ENCODE measurements around the gene CADPS.
A peak's percentile ranks its signal among the peaks of the same experiment; 100 is the strongest.

The CADPS gene

DNA sequence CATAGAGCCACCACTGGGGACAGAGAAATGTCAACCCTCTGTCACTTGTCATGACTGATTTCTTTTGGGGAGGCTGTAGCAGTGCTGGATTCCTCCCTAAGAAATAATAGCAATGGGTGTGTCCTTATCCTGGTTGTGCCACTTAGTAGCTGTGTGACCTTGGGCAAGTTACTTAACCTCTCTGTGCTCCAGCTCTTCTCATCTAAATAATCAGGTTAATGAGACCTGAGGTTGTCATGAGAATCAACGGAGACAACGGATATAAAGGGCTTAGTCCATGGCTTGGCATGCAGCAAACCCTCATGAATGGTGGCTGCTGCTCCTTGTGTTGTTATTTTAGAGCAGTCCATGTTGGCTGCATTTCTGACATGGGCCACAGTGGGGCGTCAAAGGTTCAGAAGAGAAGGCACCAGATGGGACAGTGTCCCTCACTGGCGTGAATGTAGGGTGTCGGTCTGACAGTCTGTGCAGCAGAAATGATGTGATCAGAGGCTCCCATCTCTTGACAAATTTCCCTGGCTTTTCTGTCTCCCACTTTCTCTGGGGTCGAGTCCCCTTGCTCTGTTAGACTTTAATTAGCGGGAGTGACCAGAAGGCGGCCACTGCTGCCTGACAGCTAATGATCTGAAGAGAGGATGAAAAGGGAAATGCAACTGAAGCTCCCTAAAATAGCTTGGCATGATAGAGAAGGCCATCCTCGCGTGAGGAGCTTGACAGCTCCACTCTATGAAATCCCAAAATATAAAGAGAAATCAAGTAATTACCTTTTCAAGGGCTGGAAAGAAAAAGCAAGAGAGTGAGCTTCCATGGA is 209.4 kb downstream of the CADPS start:
- peak; percentile 28 to 48 for DNase-seq
- TF ChIP-seq GATA1 (IDR thresholded peaks at IDR 0.05; ENCODE audit: low read depth, low read length) (no peak), POLR2A (IDR thresholded peaks at IDR 0.05; ENCODE audit: low read length) (no peak)

DNA sequence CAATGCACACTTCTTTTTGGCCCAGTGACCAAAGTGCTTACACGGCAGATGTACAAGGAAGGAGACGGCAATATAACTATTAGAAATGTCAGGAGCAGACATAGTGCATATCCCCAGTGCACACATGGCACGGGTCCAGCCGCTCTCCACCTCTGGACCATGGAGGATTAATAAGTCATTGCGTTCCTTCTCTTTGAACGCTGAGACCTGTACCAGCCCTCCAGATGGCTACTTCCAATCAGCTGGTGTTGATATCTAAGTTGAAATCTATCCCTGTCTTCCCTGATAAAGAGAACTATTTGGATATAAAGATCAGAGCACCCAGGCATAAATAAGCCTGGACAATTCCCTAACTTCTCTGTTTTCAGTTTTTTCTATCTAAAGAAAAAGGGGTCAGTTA is 212.5 kb downstream of the CADPS start:
- TF ChIP-seq POLR2A (IDR thresholded peaks at IDR 0.05; ENCODE audit: low read length) (no peak), GATA1 (IDR thresholded peaks at IDR 0.05; ENCODE audit: low read depth, low read length) (no peak)
- no peak for DNase-seq

DNA sequence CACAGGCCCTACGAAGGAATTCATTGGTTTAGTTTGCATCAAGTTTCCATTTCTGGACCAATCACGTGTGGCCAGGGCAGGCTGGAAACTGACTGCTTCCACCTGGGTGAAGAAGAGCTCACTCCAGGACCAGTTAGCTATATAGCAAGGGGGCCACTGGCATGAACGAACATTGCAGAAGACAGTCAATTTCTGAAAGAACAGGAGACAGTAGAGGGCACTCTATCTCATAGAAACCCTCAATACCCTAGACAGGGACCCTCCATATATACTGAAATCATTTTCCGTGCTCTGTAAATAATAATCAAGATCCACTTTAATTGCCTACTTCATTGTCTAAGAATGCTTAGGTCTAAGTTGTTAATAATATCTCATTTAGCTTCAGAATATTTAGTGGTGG is 215.6 kb downstream of the CADPS start:
- TF ChIP-seq GATA1 (IDR thresholded peaks at IDR 0.05; ENCODE audit: low read depth, low read length) (no peak), POLR2A (IDR thresholded peaks at IDR 0.05; ENCODE audit: low read length) (no peak)
- no peak for DNase-seq

DNA sequence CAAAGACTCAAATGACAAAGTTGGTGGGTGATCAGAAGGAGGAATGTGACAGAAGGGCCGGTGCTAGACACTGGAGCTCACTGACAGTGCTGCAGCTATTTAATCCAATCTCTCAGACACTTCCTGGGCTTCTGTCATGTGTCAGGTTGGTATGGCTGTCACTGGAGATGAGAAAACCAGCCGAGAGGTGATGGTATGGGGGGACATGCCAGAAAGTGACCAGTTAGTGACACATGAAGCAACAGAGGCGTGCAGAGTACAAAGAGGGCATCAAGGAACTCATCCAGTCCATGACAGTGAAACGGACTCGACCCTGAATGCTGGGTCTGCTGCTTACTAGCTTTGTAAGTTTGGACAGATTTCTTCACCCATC is 219.5 kb downstream of the CADPS start:
- no peak for TF ChIP-seq POLR2A (IDR thresholded peaks at IDR 0.05; ENCODE audit: low read length)
- TF ChIP-seq GATA1 (IDR thresholded peaks at IDR 0.05; ENCODE audit: low read depth, low read length): no peak
- DNase-seq: no peak

DNA sequence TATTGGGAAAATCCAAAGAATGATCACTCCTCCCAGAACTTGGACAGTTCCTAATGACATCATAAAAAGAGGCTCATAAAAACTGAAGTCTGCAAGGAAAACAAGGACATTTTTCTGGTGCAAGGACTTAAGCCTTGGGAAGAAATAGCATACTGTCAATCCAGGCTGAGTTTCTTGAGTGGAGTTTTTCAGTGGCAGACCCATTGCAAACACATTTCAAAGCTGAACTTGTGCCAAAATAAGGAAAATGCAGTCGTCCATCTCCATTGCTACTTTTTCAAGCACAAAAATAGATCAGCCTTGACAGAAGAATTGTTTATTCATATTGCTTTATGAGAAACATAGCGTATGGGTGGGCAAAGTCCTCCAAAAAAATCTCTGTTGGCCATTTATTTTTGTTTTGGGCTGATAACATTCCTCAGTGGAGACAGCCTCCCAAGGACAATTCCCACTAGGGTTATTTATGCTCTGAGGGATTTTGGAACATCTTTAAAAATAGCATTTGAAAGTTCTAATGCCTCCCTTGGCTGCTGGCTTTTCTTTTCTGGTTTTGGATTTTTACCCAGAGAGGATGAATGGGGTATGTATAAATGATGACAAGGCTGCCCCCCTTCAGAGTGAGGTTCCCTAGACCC is 220.0 kb downstream of the CADPS start:
- DNase-seq: no peak
- no peak for TF ChIP-seq GATA1 (IDR thresholded peaks at IDR 0.05; ENCODE audit: low read depth, low read length)
- TF ChIP-seq POLR2A (IDR thresholded peaks at IDR 0.05; ENCODE audit: low read length): no peak

DNA sequence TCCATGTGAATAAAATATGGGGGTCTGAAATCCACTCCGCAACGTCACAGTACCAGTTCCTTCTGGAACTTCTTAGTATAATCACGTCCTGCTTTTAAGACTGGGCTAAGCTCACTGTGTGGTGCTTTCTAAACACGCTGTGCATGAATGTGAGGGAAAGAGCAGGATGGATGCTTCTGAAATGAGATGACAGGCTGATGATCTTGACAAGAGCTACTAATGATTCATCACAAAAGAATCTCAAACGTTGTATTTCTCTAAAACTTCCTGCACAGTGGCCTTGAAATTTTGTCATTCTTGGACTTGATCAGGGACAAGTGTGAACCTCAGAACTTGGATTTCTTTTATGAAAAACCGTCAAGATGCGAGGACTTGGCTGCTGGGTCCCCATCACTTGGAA is 221.4 kb downstream of the CADPS start:
- DNase-seq: no peak
- no peak for TF ChIP-seq POLR2A (IDR thresholded peaks at IDR 0.05; ENCODE audit: low read length)
- TF ChIP-seq GATA1 (IDR thresholded peaks at IDR 0.05; ENCODE audit: low read depth, low read length): no peak

DNA sequence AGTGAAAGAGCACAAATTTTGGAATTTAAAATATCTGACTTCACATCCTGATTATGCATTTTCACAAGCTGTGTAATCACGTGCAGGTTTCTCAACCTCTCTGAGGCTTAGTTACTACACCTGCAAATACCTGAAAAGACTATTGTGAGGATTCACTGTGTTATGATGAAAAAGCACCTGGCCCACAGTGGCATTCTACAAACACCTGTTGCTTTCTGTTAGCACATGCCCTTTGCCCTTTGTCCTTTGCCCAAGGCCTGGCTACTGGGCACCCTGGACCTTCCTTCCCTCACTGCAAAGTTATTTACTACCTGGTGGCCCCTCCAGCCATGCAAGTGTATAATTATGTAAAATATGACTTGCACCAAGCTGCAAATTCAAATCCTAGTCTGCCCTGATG is 227.5 kb downstream of the CADPS start:
- TF ChIP-seq POLR2A (IDR thresholded peaks at IDR 0.05; ENCODE audit: low read length) (no peak), GATA1 (IDR thresholded peaks at IDR 0.05; ENCODE audit: low read depth, low read length) (no peak)

DNA sequence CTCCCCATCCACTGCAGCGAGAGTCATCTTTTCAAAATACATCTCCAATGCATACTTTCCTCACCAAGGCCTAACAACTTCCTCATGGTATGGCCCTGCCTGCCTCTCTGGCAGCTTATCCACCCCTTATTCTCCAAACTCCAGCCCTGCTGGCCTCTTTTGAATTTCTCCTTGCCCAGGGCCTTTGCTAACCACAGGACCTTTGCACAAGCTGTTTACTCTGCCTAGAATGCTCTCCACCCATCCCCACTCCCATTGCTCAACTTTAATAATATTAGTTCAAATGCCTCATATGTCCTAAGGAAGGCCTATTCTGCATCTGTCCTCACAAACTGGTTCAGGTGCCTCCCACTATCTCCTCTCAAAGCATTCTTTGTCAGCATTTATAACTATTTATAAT is 230.7 kb downstream of the CADPS start:
- TF ChIP-seq GATA1 (IDR thresholded peaks at IDR 0.05; ENCODE audit: low read depth, low read length): no peak
- TF ChIP-seq POLR2A (IDR thresholded peaks at IDR 0.05; ENCODE audit: low read length): no peak
- DNase-seq: no peak

More for the DNA sequence above, 227.5 kb downstream of the CADPS start:
- no peak for DNase-seq

DNA sequence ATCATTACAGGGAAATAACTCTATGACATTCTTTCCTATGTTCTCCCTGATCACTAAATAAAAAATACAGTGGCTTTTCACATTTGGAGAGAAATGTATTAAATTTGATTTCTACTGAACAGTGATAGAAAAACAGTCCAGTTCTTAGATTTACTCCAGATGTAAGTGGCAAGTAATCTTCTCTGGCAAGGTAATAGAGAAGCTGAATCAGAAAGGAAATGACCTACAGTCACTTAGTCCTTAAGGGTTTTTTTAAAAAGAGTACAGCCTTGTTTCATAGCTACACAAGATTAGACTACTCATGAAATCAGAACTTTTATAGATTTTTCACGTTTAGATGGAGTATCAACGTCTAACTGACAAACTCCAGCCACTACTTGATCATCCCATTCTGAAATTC is 236.9 kb downstream of the CADPS start:
- DNase-seq: no peak
- TF ChIP-seq GATA1 (IDR thresholded peaks at IDR 0.05; ENCODE audit: low read depth, low read length): no peak
- no peak for TF ChIP-seq POLR2A (IDR thresholded peaks at IDR 0.05; ENCODE audit: low read length)

DNA sequence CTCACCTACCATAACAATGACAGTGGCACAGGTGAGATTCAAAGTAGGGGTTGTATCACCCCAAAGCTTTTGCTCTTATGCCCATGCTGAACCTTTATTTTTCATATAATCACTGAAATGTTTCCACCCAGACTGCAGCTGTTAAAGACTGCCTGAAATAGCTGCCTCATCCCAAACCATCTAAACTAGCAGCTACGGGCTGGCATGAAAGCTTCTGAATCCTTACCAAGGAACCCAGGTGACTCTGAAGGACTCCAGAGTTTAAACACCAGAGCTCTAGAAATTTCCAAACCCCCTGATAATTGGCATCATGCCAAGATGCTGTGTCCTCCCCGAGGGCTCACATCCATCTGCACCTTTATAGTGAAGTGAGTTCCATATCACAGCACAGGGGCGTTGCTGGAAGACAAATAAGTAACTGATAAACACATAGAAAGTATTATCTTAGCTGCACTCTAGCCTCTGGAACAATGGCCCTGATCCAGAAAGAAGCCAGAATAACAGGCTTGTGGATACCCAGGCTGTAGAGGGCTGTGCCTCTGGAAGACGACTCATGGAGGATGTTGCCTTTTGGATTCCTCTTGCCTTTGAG is 238.9 kb downstream of the CADPS start:
- no peak for DNase-seq

DNA sequence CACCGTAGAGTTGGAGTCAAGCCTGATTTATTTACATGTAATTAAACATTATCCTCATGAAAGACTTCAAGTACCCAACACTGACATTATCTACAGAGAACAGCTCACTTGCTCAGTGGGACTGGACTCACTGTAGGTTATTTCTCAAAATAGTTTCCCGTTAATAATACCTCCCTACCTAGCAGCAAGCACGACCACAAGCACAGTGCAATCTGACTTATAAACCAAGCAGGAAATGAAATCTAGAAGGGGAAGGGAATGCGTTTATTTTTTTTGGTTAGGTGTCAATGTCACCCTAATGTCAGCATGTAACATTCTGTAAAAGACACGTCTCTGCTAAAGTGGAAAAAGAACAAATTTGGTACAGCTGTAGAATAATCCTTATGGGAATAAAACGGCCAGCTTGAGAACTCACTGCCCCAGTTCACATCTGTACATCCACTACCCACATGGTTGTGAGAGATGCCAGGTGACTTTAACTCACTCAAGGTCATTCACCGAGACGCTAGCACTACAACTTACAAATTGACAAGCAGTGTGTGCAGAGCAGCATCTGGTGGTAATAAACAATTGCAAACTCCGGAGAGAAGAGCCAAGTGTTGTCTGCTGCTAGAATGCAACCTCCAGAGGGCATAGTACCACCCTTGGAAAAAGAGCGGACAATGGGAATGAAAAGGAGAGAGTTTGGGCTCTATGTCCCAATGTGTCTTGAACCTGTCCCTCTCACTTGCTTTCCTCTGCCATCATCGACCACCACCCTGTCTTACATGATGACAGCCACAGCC is 242.5 kb downstream of the CADPS start:
- TF ChIP-seq POLR2A (IDR thresholded peaks at IDR 0.05; ENCODE audit: low read length) (no peak), GATA1 (IDR thresholded peaks at IDR 0.05; ENCODE audit: low read depth, low read length) (no peak)
- no peak for DNase-seq

More for the DNA sequence above, 238.9 kb downstream of the CADPS start:
- no peak for TF ChIP-seq GATA1 (IDR thresholded peaks at IDR 0.05; ENCODE audit: low read depth, low read length)
- no peak for TF ChIP-seq POLR2A (IDR thresholded peaks at IDR 0.05; ENCODE audit: low read length)

DNA sequence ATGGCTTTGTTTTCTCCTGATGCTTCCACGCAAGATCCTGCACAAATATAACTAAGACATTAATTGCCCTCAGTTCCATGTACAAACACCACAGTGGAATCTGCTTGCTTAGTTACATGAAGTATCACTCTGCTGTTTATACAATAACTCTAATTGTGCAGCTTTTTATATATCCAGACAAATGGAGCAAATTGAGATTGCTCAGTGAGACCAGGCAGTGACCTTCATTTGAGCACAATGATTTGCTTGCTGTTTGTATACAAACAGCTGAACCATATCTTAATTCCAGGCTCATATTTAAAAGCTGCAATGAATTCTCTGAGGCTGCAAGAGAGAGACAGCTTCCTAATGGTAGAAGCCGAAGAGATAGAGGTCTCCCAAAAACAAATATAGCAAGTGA is 243.7 kb downstream of the CADPS start:
- no peak for TF ChIP-seq GATA1 (IDR thresholded peaks at IDR 0.05; ENCODE audit: low read depth, low read length)
- TF ChIP-seq POLR2A (IDR thresholded peaks at IDR 0.05; ENCODE audit: low read length): no peak
- no peak for DNase-seq

DNA sequence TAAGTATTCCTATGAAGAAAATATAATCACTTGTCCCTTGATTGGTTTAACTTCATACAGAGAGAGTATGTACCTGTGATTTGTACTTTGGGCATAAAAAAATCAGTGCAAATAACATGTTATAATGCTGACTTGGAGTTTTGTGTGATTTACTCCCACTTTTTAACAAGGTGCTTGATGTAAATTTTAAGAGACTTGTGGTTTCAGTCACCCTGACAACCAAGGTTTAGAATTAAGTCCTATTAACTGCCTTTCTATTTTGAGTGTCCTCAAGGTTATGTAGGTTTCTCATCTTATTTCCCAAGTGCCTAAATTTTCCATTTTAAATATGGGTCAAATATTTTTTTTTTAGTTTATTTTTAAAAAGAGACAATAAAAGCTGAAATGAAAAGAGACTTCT is 244.6 kb downstream of the CADPS start:
- TF ChIP-seq GATA1 (IDR thresholded peaks at IDR 0.05; ENCODE audit: low read depth, low read length): no peak
- no peak for TF ChIP-seq POLR2A (IDR thresholded peaks at IDR 0.05; ENCODE audit: low read length)
- no peak for DNase-seq

DNA sequence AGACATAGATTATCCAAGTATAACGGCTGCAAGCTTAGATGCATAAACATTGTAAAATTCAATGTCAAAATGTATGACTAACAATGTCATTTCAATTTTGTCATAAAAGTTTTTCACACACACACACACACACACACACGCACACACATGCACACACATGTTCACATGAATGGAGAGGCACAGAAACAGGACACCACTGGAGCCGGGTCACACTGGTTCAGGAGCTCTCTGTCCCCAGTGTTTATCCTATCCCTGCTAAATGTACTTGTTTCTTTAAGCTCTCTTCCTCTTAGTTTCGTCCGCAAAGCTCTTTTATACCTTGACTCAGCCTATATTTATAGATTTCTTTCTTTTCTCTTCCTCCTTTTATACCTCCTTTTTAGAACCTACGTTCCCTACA is 249.9 kb downstream of the CADPS start:
- no peak for TF ChIP-seq GATA1 (IDR thresholded peaks at IDR 0.05; ENCODE audit: low read depth, low read length)
- TF ChIP-seq POLR2A (IDR thresholded peaks at IDR 0.05; ENCODE audit: low read length): no peak
- DNase-seq: no peak
